Karpas-422 (cell line): ENCODE data around the gene ZNF148. TPM values are rescaled to one million over a fixed set of nuclear protein-coding genes. Genes with fewer than 3 reads are reported as not detected.
"Not testable (repeated sequence)": the region's sequence is repeated elsewhere in the genome, so short reads cannot be mapped to it uniquely, and the experiment has no call there.

ENCODE experiments used
- DNase-seq: peaks from one replicate; pipeline ENCODE4 v3.0.0-alpha.2; 2015
- H2AFZ ChIP-seq: fragments of 200-600 bp; sonication (generic); 2 replicates; pipeline ENCODE4 v1.6.1; 2014; ENCODE audit warnings: antibody characterized with exemption, low read length, mixed read lengths
- H3K27ac ChIP-seq: fragments of 200-600 bp; sonication (generic); 2 replicates; pipeline ENCODE4 v1.5.1; 2014; ENCODE audit warnings: mild to moderate bottlenecking, low read length, moderate library complexity
- H3K27me3 ChIP-seq: fragments of 200-600 bp; sonication (generic); 2 replicates; pipeline ENCODE4 v1.6.1; 2014; ENCODE audit warnings: low read length, mixed read lengths
- H3K36me3 ChIP-seq: fragments of 200-600 bp; sonication (generic); 2 replicates; pipeline ENCODE4 v1.6.1; 2014; ENCODE audit warnings: low read length, mixed read lengths; ENCODE audit not compliant: insufficient read depth
- H3K4me1 ChIP-seq: fragments of 200-600 bp; sonication (generic); 2 replicates; pipeline ENCODE4 v1.6.1; 2014; ENCODE audit warnings: mild to moderate bottlenecking, low read length, mixed read lengths
- H3K4me2 ChIP-seq: fragments of 200-600 bp; sonication (generic); 2 replicates; pipeline ENCODE4 v1.6.1; 2014; ENCODE audit warnings: low read length, low read depth, mild to moderate bottlenecking; ENCODE audit not compliant: poor library complexity, severe bottlenecking
- H3K4me3 ChIP-seq: fragments of 200-600 bp; sonication (generic); 2 replicates; pipeline ENCODE4 v1.5.1; 2014; ENCODE audit warnings: mild to moderate bottlenecking, antibody characterized with exemption, low read length, mixed read lengths
- H3K79me2 ChIP-seq: fragments of 200-600 bp; sonication (generic); 2 replicates; pipeline ENCODE4 v1.6.1; 2014; ENCODE audit warnings: mild to moderate bottlenecking, low read length, mixed read lengths
- H3K9ac ChIP-seq: fragments of 200-600 bp; sonication (generic); 2 replicates; pipeline ENCODE4 v1.6.0; 2014; ENCODE audit warnings: low read length
- H3K9me2 ChIP-seq: fragments of 200-600 bp; sonication (generic), shearing (Covaris generic); replicated peaks from 2 replicates; pipeline ENCODE4 v1.6.0; 2014; ENCODE audit warnings: mild to moderate bottlenecking, low read length, moderate library complexity; ENCODE audit not compliant: insufficient read depth
- H3K9me3 ChIP-seq: fragments of 300-700, 200-600 bp; sonication (generic); 2 replicates; pipeline ENCODE4 v1.6.1; 2014; ENCODE audit warnings: low read length, mixed read lengths
- H4K20me1 ChIP-seq: fragments of 200-600 bp; sonication (generic); 2 replicates; pipeline ENCODE4 v1.6.1; 2014; ENCODE audit warnings: mild to moderate bottlenecking, antibody characterized with exemption, low read length, low read depth; ENCODE audit not compliant: insufficient read depth
- total RNA-seq: library from RNA; depleted of rRNA; stranded (reverse); fragments of >200 nt; shearing (Covaris generic); gene quantifications from 2 replicates; pipeline ENCODE4 v1.2.3, GENCODE V29; 2014; ENCODE audit warnings: low replicate concordance; rRNA removed

The ZNF148 gene
- 29.2 and 53.8 TPM in 2 replicates for total RNA-seq

- Histone ChIP-seq H3K9me3 (no peaks in the 10 kb centered on the region), H3K4me1 (peaks cover 19% of the 10 kb centered on the region)
These were observed at the start of gene ZNF148 for GRCh38 chr3:125374996-125375941. ZNF148 (minus strand) TSS chr3:125375325; CDS start chr3:125313640, 61,685 bp downstream.

DNA sequence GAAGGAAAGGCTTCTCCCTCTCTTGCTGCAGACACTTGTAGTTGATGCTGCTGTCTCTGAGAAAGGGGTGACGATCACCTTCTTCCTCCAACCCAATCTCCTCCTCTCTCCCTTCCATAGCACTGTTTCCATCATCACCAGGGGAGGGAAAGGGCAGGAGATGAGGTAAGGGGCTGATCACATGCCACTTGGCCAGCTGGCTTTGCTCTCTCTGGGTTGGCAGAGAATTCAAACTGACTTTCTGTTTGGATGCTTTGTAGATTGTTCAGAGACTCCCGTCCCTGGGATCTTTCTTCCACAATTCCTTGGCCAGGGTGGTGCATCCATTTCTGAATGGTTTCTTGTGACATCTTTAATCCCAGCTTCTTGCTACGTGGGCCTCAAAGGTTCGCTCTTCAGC lies 43.2 kb upstream of the ZNF148 start:
- no peaks in the 10 kb centered on the region for H3K9me3 ChIP-seq
- no peaks in the 10 kb centered on the region for H3K9me2 ChIP-seq
- no peak overlapping the region for H3K4me3 ChIP-seq
- H3K4me2 ChIP-seq: no peak overlapping the region
- no peak for DNase-seq
- H3K79me2 ChIP-seq: no peaks in the 10 kb centered on the region
- no peak overlapping the region for H2AFZ ChIP-seq
- no peaks in the 10 kb centered on the region for H3K27me3 ChIP-seq
- no peak overlapping the region for H3K9ac ChIP-seq
- H3K36me3 ChIP-seq: no peaks in the 10 kb centered on the region
- no peaks in the 10 kb centered on the region for H4K20me1 ChIP-seq
- no peak overlapping the region for H3K27ac ChIP-seq
- peaks cover 7% of the 10 kb centered on the region for H3K4me1 ChIP-seq

More at GRCh38 chr3:125374996-125375941, at the start of gene ZNF148:
- Histone ChIP-seq H3K36me3 (peaks cover 4% of the 10 kb centered on the region; the same call in 1 of the 2 replicates), H2AFZ (peak within 1 kb of the TSS; percentile 18; the same call in 1 of the 2 replicates), H3K4me2 (peak within 1 kb of the TSS; percentile 89), H4K20me1 (peaks cover 19% of the 10 kb centered on the region), H3K27ac (peak within 1 kb of the TSS; percentile 31; the same call in 1 of the 2 replicates), H3K9me2 (no peaks in the 10 kb centered on the region), H3K79me2 (peaks cover 51% of the 10 kb centered on the region), H3K27me3 (no peaks in the 10 kb centered on the region), H3K9ac (peak within 1 kb of the TSS; percentile 97), H3K4me3 (peak within 1 kb of the TSS; percentile 97)
- peak; percentile 97 for DNase-seq

- H3K27me3 ChIP-seq: no peaks in the 10 kb centered on the region
- no peak overlapping the region for H3K4me3 ChIP-seq
- no peak for DNase-seq
- H3K36me3 ChIP-seq: no peaks in the 10 kb centered on the region
- H3K79me2 ChIP-seq: no peaks in the 10 kb centered on the region
- H3K4me1 ChIP-seq: peaks cover 10% of the 10 kb centered on the region
- H3K27ac ChIP-seq: no peak overlapping the region
- no peak overlapping the region for H3K4me2 ChIP-seq
- no peak overlapping the region for H2AFZ ChIP-seq
- no peaks in the 10 kb centered on the region for H4K20me1 ChIP-seq
- no peaks in the 10 kb centered on the region for H3K9me3 ChIP-seq
- no peaks in the 10 kb centered on the region for H3K9me2 ChIP-seq
- no peak overlapping the region for H3K9ac ChIP-seq
These were observed 41.1 kb upstream of the ZNF148 start for GRCh38 chr3:125416235-125416634.

GRCh38 chr3:125414669-125415068 lies 39.5 kb upstream of the ZNF148 start:
- Histone ChIP-seq H3K4me3 (no peak overlapping the region), H3K9me3 (no peaks in the 10 kb centered on the region), H2AFZ (no peak overlapping the region), H3K4me2 (no peak overlapping the region), H3K79me2 (no peaks in the 10 kb centered on the region), H3K4me1 (peaks cover 10% of the 10 kb centered on the region), H3K27me3 (no peaks in the 10 kb centered on the region), H3K27ac (no peak overlapping the region), H3K9me2 (no peaks in the 10 kb centered on the region), H3K36me3 (no peaks in the 10 kb centered on the region), H3K9ac (no peak overlapping the region), H4K20me1 (no peaks in the 10 kb centered on the region)
- DNase-seq: no peak

GRCh38 chr3:125410922-125411321 lies 35.8 kb upstream of the ZNF148 start:
- Histone ChIP-seq H3K36me3 (no peaks in the 10 kb centered on the region), H3K27ac (no peak overlapping the region), H4K20me1 (no peaks in the 10 kb centered on the region), H3K79me2 (no peaks in the 10 kb centered on the region), H3K4me1 (peaks cover 10% of the 10 kb centered on the region), H3K27me3 (no peaks in the 10 kb centered on the region), H3K9ac (no peak overlapping the region), H3K9me2 (no peaks in the 10 kb centered on the region), H3K9me3 (no peaks in the 10 kb centered on the region), H3K4me2 (no peak overlapping the region), H3K4me3 (no peak overlapping the region), H2AFZ (no peak overlapping the region)
- DNase-seq: peak; percentile 37

GRCh38 chr3:125406070-125406469 lies 30.9 kb upstream of the ZNF148 start:
- Histone ChIP-seq H3K36me3 (no peaks in the 10 kb centered on the region), H3K9me3 (no peaks in the 10 kb centered on the region), H3K79me2 (no peaks in the 10 kb centered on the region), H3K4me2 (no peak overlapping the region), H3K9me2 (no peaks in the 10 kb centered on the region), H3K27me3 (no peaks in the 10 kb centered on the region), H3K4me3 (no peak overlapping the region), H4K20me1 (no peaks in the 10 kb centered on the region), H3K27ac (no peak overlapping the region), H3K9ac (no peak overlapping the region), H2AFZ (no peak overlapping the region), H3K4me1 (peaks cover 15% of the 10 kb centered on the region)
- DNase-seq: peak; percentile 34

DNA sequence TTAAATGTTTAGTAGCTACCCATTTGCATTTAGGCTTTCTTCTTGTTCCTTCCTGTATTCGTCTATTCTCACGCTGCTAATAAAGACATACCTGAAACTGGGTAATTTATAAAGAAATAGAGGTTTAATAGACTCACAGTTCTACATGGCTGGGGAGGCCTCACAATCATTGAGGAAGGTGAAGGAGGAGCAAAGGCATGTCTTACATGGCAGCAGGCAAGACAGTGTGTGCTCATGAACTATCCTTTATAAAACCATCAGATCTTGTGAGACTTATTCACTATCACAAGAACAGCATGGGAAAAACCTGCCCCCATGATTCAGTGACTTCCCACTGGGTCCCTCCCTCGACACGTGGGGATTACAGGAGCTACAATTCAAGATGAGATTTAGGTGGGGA lies 30.4 kb upstream of the ZNF148 start:
- peak; percentile 32 for DNase-seq
- not testable (repeated sequence) for H4K20me1 ChIP-seq, H3K4me3 ChIP-seq, H3K27me3 ChIP-seq, H2AFZ ChIP-seq, H3K79me2 ChIP-seq, H3K36me3 ChIP-seq, H3K4me2 ChIP-seq, H3K9me2 ChIP-seq, H3K9me3 ChIP-seq, H3K27ac ChIP-seq, H3K9ac ChIP-seq
- peaks cover 15% of the 10 kb centered on the region for H3K4me1 ChIP-seq

GRCh38 chr3:125403789-125404188 lies 28.7 kb upstream of the ZNF148 start:
- Histone ChIP-seq H3K9me3 (no peaks in the 10 kb centered on the region), H4K20me1 (no peaks in the 10 kb centered on the region), H3K4me1 (peaks cover 20% of the 10 kb centered on the region), H3K4me3 (no peak overlapping the region), H3K36me3 (no peaks in the 10 kb centered on the region), H3K27me3 (no peaks in the 10 kb centered on the region), H3K4me2 (peak overlapping the region; percentile 41), H2AFZ (peak overlapping the region; percentile 90), H3K79me2 (no peaks in the 10 kb centered on the region), H3K9me2 (no peaks in the 10 kb centered on the region), H3K27ac (no peak overlapping the region), H3K9ac (peak overlapping the region; percentile 28)
- DNase-seq: peak; percentile 74
